ENCODE results near the gene GPHN.

GPHN gene

DNA sequence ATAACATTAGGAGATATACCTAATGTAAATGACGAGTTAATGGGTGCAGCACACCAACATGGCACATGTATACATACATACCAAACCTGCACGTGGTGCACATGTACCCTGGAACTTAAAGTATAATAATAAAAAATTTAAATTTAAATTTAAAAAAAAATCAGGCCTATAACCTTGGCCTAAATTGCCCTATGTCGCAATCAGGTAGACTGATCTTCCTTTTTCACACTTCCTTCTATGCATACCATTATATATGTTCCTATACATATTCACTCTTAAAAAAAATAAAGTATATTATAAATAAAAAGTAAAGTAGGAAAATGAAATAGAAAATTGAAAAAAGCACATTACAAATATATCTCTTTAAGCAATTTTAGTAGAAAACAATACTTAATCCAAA lies 563.6 kb downstream of the GPHN start:
- no peak for DNase-seq

DNA sequence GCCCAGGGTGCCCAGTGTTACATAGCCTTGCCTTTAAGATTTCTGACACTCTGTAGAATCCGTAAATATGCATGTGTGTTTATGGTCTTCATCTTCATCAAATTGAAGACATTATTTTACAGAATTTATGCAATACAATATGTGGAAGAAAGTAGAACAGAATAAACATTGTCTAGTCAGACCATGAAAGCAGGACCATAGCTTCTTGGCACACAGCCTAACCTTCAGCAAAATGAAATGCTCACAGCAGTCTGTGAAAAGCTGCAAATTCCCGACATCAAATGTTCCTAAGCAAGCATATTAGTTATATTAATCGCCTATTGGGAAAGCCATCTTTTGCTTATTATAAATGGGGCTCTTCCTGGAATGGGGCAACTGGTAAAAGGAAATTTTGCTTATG lies 570.0 kb downstream of the GPHN start:
- no peak for DNase-seq

DNA sequence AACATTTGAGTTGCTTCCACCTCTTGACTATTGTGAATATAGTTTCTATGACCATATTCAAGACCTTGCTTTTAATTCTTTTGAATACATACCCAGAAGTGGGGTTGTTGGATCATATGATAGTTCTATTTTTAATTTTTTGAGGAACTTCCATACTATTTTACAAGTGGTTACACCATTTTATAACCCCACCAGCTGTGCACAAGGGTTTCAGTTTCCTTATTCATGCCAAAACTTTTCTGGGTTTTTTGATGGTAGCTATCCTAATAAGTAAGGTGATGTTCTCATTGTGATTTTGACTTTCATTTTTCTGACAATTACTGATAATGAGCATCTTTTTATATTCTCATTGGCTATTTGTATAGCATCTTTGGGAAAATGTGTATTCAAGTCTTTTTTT lies 571.9 kb downstream of the GPHN start:
- DNase-seq: no peak

DNA sequence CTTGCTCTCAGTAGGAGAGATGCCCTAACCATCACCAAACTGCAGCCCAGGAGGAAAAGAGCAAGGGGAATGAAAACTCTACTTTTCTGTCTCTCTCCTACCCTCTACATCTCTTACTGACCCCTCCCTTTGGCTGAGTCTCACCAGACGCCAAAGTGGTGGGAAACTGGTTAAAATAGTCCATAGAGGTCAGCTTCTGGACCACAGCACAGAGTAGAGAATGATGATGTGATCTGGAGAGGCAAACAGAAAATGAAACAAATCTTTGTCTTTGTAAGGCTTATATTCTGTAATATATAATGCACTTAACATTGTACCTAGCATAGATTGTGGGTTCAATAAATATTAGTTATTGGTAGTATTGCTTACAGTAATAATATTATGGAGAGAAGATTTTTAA lies 600.3 kb downstream of the GPHN start:
- no peak for DNase-seq

DNA sequence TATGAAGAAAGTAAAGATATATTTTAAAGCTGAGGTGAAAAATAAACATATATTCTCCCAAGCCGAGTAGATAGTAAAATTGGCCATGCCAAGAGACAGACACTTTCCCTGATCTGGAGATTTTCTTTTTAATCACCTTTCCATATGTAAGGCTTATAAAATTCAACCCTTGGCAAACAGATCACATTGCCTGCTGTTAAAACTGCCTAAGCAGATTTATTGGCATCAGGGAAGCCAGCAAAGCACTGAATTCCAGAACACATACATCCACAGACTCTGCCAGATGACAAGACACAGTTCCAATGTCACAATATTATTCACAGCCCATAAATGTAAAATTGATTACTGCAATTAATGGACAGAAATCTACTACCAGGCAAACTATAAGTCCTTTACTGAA lies 603.1 kb downstream of the GPHN start:
- DNase-seq: no peak

DNA sequence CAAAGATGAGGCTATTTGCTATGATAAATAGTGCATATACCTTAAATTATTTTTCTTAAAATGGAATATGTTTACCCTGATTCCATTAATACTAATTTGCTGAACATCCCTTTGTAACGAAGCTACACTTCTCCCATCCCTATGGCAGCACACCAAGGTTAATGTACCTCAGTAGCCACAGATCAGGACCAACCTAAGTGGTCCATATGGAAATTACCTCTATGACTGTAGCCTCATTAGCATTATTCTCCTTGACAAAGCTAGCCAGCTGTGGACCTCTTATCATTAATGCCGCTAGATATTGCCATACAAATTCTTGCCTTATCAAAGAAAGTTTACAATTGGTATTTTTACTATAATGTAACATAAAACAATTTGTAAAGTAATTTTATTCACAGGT lies 604.4 kb downstream of the GPHN start:
- no peak for DNase-seq

DNA sequence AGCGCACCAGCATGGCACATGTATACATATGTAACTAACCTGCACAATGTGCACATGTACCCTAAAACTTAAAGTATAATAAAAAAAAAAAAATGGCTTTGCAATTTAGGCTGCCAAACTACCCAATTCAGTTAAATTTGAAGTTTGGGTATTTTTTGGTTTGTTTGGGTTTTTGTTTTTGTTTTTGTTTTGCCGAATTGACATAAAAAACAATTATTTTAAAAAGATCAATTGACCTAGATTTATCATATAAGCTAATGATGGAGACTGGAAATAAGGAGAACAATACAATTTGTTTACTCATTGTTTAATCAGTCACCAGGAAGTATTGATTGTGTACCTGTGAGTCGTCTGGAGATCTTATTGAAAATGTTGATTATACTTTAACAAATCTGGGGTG lies 619.2 kb downstream of the GPHN start:
- DNase-seq: no peak

DNA sequence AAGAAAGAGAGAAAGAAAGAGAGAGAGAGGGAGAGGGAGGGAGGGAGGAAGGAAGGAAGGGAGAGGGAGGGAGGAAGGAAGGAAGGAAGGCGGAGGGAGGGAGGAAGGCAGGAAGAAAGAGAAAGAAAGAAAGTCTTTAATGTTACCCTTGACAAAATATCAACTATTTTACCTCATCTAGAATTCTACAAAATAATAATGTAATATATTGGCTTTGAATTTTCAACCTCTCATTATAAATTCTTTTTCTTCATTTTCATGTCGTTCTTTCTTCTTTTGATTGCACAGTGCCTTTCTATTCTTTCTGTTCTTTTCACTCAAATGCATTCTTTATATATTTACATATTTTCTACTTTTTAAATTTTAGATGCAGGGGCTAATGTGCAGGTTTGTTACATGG lies 621.8 kb downstream of the GPHN start:
- no peak for DNase-seq

DNA sequence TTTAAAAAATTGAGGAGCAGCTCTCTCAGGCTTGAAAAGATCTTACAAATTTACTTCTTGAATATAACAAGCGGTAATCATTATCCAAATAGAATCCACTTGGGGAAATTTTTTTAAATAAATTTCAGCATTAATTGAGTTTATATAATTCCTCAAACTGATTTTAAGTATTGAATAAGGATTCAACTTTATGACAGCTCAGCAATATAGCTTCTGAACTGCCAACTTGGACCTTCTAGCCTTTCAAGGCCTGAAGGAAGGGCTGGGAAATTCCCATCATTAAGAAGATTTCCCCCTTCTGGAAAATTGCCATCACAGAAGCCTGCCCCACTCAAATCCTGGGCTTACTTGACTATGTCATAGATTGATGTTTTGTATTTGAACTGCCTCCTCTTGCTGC lies 623.7 kb downstream of the GPHN start:
- DNase-seq: no peak

DNA sequence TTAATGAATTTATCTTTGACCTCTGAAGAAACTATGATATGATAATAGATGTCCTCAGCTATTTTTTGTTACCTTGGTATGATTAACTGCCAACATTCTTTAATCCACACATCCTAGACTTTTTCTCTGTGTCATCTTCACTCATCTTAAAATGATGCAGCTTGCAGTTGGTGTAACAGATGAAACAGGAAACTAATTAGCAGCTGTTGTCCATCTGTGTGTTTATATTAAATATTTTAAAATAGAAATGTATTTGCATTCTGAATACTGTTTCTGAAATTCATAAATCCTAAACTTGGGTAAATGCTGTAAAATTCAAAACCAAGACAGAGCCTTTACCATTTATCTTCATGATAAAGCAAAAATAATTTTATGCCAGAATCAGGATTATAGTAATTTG lies 625.2 kb downstream of the GPHN start:
- DNase-seq: no peak

DNA sequence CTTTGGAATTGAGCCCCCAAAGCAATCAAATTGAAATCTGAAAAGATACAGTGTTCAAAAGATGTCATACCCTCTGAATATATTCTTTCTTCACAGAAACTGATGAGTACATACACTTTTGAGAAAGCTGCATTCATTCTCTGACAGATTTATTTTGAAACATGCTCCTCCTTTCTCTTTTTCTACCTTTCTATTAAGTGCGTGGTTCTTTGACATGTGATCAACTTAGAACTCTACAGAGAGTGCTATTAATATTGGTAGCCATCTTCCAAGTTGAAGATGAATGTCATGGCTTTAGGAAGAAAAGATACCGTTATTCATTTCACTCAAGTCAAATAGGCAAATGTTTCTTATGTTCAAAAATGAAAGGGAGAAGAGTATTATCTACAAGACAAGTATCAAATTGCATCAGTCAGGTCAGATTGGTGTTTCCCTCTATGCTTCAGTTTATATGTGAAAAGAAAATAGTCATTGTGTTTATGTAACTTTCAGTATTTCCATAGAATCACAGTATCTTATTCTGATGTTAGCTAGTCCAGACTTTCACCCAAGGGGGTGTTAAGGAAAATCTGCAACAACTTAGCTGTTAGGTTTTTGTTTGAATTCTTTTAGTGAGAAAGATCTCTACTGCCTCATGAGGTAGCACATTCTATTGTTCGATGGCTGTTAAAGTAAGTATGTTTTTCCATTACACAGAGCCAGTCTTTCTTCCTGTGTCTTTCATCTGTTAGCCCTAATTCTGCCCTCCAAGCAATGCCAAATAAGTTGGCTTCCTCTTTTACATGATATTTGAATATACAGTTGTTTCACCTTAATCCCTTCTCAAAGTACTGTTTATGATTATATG lies 625.9 kb downstream of the GPHN start:
- DNase-seq: no peak

DNA sequence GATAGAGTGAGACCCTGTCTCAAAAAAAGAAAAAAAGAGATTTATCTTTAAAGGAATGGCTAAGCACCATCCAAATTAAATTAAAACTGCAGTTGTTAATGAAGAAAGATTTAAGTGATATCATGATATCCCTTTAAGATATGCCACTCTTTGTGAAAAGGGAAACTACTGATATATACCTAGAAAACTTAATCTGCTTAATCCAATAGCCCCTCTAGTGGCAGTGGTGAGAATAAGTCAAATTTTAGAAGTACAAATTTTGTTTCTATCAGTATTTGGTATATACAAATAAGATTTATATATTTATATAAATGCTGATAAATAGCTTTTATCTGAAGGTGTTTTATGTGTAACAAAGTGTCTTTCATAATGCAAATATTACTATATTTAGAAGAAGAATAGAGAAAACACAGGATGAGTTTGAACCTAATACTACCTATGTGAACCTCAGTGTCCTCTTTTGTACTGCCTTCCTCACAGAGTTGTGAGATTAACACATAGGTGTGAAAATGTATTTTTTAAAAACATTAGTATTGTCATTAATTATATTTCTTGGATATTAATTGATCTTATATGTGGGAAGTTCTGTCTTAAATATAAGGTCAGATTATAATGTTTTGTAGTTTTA lies 629.9 kb downstream of the GPHN start:
- DNase-seq: no peak

DNA sequence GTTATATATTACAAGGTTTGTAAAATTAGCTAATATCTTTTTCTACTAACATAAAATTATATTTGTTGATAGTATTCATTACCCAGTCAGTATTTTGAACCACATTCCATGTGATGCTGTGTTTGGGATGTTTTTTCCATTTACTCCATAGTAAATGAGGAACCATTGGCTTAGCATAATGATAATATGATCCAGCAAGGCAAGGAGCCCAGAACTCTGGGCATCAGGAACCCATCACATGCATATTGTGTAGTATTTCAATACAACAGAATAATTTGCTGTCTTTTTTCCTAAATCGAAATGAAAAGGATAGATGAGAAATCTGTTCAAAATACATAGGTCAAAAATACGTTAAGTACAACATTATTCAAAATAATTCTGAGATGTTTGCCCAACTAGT lies 632.6 kb downstream of the GPHN start:
- no peak for DNase-seq

DNA sequence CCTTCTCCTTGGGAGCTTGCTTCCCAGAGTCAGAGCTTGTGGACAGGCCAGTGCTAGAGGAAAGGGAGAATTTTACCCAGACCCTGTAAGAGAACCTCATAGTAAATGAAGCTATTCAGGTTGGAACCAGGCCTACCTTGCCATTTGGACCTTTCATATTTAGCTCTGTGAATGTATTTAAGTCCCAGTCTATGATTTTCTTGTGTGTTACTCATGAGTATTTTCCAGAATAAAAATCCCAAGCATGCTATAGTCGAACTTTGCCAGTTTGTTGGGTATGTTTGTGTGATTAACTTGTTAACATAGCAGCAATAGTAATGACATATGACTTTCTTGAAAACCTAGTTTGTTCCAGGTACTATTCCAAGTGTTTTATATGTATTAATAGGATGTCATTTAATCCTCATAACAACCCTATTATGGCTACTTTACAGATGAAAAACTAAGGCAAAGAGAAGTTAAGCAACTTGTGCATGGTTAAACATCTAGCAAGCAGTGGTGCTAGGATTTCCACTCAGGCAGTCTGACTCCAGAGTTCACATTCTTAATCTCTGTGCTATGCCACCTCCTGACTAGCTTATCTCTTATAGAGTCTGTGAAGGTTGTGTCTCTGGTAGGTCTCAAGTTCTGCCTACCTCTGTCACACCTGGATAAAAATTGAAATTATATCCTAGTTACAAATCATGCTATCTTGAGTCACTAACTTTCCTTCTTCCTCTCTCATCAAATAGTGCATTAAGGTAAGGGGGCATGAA lies 633.4 kb downstream of the GPHN start:
- DNase-seq: no peak

DNA sequence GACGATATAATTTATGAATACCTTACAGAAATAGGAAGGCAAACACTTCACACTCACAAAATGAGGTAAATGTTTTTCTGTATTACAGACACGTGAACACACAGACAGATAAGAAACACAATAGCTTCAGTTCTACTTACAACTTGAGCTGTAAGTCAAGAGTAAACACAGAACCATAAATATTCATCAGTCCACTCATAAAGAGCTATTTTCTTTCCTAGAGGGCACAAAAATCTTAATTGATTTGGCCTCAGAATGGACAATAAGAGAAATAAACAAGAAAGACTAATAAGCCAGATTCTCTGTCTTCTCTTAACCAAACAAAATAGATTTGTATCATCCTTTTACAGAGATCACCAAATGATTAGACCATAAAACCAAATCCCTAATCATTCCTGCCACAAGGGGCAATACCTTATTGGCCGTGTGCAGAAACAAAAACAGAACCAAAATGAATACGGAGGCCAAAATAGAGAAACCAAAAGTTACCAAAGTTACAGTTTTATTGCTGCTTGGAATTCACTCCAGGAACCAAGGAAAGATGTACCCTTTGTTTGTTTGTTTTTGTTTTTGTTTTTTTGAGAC lies 643.2 kb downstream of the GPHN start:
- no peak for DNase-seq

DNA sequence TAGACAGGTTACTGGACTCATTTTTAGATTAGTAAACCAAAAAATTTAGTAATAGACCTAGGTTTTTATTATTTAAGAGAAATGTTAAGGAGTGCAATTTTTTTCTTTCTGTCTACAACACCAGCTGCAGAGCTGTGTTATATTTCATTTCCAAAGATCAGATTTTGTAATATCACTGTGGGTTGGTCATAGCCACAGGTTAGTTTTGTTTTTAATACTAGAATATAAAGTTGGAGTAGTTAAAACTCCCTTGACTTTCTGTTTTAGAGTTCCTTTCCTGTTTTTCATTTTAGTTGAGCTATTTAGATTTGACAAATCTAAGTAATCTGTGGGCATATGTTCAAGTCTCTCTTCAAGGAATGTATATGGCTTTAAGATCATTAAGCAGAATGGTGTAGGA lies 650.6 kb downstream of the GPHN start:
- DNase-seq: no peak

DNA sequence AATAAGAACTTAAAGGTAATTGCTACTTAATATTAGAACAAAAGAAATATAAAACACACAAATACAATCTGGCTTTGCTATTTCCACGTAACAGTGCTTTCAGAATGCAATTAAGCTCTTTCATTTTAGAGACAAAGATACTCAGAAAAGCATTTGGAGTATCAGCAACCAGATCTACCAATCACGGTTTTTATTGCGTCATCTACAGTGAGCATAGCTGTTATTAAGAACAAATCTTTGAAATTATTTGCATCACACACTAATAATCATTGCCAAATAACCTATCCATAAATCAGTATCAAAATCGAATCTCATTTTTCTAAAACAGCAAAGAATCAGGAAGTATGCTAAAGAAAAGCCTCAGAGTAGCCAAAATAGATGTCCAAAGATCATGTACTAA lies 654.4 kb downstream of the GPHN start:
- no peak for DNase-seq

DNA sequence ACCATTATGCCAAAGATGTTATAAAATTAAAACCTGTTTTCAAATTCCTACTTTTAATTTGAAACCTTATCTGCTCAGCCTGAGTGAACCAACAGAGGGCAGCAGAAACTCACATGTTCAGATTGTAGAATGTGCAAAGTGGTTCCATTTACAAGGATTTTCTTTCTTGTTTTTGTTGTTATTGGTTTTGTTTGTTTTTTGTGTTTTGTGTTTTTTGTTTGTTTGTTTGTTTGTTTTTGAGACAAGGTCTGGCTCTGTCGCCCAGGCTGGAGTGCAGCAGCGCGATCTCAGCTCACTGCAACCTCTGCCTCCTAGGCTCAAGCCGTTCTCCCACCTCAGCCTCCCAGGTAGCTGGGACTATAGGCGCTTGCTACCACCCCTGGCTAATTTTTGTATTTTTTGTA lies 658.5 kb downstream of the GPHN start:
- peak; percentile 40 for DNase-seq

DNA sequence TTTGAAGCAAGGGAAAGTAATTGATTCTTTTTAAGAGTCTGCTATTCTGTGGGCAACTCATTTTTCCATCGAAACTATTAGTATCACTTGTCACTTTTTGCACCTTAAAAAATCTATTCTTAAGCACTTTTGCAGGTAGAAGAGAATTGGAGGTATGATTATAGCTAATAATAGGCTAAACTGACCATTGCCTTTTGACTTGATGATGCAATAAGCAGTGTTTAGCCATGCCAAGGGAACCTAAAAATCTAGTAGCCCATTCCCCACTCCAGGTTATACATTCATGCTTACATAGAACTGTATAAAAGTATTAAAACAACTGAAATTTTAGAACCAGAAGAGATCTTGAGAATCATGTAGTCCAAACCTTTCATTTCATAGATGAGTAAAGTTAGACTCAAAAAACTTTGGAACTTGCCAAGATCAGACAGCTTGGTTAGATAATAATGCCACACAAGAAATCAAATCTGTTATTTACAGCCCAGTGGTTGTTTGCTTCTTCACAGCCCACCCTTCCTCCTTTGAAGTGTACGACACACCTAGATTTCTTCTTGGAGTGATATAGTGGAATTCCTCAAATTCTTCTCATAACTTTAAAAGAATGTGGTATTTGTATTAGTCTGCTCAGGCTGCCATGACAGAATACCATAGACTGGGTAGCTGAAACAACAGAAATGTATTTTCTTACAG lies 659.6 kb downstream of the GPHN start:
- DNase-seq: no peak

DNA sequence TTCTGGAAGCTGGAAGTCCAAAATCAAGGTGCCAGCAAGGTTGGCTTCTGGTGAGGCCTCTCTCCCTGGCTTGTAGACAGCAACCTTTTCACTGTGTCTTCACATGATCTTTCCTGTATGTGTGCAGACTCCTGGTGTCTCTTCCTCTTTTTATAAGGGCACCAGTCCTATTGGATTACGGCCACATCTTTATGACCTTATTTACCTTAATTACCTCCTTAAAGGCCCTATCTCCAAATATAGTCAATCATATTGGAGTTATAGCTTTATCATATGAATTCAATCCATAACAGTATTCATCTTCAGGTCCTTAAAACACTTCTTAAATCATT lies 660.1 kb downstream of the GPHN start:
- no peak for DNase-seq

DNA sequence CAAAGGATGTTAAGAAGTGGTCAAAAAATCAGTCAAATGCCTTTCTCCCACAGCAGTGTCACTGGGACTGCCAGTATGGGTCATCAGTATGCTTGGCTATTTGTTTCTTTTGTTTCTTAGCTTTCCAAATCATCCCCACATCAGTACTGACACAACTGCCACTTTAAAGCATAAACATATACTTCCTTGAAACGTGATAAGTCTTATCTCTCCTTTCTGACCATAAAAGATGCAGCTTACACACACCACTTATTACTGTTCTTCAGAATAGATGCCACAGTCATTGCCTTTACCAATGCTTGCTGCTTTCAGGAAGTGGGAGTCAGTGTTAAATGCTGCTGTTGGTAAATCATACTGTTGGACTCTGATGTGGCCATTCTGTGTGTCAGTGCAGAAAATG lies 662.7 kb downstream of the GPHN start:
- DNase-seq: no peak

DNA sequence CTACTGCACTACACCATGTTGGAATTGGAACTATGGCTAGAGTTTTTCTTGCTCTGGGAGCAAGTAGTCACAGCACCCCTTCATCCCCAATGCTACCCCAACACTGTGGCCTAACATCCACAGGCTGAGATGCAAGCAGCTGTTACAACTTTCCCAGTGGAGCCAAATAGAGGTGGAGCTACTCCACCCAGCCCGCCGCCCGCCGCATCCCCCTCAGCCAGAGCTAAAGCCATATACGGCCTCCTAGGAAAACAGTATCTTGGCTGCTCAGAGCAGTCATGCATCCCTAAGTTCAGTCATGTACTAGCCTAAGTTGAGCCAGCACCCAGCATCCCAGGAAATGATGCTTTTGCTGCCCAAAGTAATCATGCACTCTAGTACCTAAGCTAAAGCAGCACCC lies 664.1 kb downstream of the GPHN start:
- DNase-seq: no peak

DNA sequence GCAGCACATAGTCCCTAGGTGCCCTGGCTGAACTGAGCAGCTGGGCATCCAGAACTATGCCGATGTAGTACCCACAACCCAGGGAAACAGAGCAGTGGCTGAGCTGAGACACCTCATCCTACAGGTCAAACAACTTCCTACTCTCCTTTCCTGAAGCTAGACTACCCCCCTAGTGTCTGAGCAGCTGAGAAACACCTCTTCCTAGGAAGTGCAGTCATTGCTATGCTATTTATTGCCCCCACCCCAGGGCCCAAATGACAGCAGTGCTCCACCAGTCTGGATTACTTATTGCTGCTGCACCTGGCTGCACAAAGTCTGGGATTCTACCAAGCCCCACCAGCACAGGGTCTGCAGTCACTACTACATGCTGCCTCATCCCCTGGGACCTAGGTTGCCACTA lies 664.6 kb downstream of the GPHN start:
- no peak for DNase-seq

All from NCI-H1105 treated with DMSO at 0.1 percent for 48 hours (cell line).